Left ventricle myocardium inferior (tissue), 1 donor: Measurements from ENCODE around the gene SMYD1. TPM values are rescaled to one million over a fixed set of nuclear protein-coding genes. Genes with fewer than 3 reads are reported as not detected.

ENCODE experiments used
- DNase-seq: peaks from one replicate; pipeline ENCODE4 v3.0.0-alpha.2; 2020
- H3K27ac ChIP-seq: fragments of 200-600 bp; replicated peaks from 2 replicates; pipeline ENCODE4 v1.8.0; 2021
- H3K27me3 ChIP-seq: fragments of 200-600 bp; 2 replicates; pipeline ENCODE4 v1.8.0; 2021; ENCODE audit warnings: low read depth
- H3K36me3 ChIP-seq: fragments of 200-600 bp; 2 replicates; pipeline ENCODE4 v1.8.0; 2021
- H3K4me1 ChIP-seq: fragments of 200-600 bp; 2 replicates; pipeline ENCODE4 v1.8.0; 2021
- H3K4me3 ChIP-seq: fragments of 200-600 bp; 2 replicates; pipeline ENCODE4 v1.8.0; 2021; ENCODE audit warnings: mild to moderate bottlenecking, moderate library complexity
- H3K9me3 ChIP-seq: fragments of 200-600 bp; replicated peaks from 2 replicates; pipeline ENCODE4 v1.8.0; 2021
- intact Hi-C: fragments of 100-400 bp; cut with micrococcal nuclease; formaldehyde crosslinking; loops from one replicate; pipeline ENCODE4 v1.11.0; 2022
- total RNA-seq: library from RNA; stranded (reverse); fragmentation: NEBNext Ultra II Directional; extraction: Animal tissue kit (Norgen Biotek cat#: 25700); gene quantifications from one replicate; pipeline ENCODE4 v1.2.1, GENCODE V29; 2021
- TF ChIP-seq, protein P1 (sequence below): fragments of 200-600 bp; IDR thresholded peaks from 2 replicates; pipeline ENCODE4 v1.8.0; 2021; ENCODE audit warnings: antibody characterized with exemption, mild to moderate bottlenecking, borderline replicate concordance
- donor health status: DM: no; HTN: yes; CAD: no; lungs with severe emphysema.

The SMYD1 gene
- total RNA-seq, 1 donor from 2014 or later: 389 TPM

DNA sequence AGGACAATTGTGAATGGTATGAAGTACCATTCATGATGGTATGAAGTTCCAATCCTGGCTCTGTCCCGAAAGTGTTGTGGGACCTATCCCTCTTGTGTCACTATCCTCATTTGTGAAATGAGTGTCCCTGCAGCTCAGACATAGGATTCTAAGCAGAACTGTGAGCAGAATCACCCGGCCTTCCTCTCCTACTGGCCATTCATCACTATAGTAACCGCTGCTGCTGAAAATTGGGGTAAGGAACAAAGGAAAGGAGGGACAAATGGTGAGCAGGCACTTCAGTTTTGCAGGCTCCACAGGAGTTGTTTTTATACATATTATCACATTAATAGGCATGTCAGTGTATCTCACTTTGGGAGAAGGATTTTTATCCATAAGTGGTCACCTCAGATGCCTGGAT is 27.4 kb downstream of the SMYD1 start:
- H3K27me3 ChIP-seq: no peaks in the 10 kb centered on the region
- peaks cover 66% of the 10 kb centered on the region for H3K4me1 ChIP-seq
- no peak overlapping the region for H3K27ac ChIP-seq
- TF ChIP-seq, protein P1, sequence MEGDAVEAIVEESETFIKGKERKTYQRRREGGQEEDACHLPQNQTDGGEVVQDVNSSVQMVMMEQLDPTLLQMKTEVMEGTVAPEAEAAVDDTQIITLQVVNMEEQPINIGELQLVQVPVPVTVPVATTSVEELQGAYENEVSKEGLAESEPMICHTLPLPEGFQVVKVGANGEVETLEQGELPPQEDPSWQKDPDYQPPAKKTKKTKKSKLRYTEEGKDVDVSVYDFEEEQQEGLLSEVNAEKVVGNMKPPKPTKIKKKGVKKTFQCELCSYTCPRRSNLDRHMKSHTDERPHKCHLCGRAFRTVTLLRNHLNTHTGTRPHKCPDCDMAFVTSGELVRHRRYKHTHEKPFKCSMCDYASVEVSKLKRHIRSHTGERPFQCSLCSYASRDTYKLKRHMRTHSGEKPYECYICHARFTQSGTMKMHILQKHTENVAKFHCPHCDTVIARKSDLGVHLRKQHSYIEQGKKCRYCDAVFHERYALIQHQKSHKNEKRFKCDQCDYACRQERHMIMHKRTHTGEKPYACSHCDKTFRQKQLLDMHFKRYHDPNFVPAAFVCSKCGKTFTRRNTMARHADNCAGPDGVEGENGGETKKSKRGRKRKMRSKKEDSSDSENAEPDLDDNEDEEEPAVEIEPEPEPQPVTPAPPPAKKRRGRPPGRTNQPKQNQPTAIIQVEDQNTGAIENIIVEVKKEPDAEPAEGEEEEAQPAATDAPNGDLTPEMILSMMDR: no peak
- no peaks in the 10 kb centered on the region for H3K9me3 ChIP-seq
- intact Hi-C loops: no loop called here
- DNase-seq: no peak
- no peak overlapping the region for H3K4me3 ChIP-seq
- peaks cover 42% of the 10 kb centered on the region for H3K36me3 ChIP-seq

DNA sequence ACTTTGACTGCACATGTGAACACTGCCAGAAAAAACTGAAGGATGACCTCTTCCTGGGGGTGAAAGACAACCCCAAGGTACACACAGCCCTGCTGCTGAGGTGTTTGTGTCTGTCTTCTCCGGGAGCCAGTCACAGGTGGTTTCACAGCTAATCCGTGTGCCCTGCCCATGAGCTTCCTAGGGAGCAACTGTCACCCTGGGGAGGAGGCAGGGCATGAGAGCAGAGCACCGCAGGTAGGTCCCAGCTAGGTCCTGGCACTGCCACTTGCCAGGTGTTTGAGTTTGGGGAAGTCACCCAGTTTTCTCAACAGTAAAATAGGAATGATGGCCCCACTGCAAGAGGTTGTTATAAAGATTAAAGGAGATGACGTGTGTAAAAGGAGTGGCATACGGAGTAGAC is 29.1 kb downstream of the SMYD1 start:
- intact Hi-C loops: no loop called here
- TF ChIP-seq, protein P1: no peak
- no peak for DNase-seq
- Histone ChIP-seq H3K4me3 (no peak overlapping the region), H3K9me3 (no peaks in the 10 kb centered on the region), H3K27me3 (no peaks in the 10 kb centered on the region), H3K36me3 (peaks cover 31% of the 10 kb centered on the region), H3K4me1 (peaks cover 62% of the 10 kb centered on the region), H3K27ac (peak overlapping the region; percentile 51)

DNA sequence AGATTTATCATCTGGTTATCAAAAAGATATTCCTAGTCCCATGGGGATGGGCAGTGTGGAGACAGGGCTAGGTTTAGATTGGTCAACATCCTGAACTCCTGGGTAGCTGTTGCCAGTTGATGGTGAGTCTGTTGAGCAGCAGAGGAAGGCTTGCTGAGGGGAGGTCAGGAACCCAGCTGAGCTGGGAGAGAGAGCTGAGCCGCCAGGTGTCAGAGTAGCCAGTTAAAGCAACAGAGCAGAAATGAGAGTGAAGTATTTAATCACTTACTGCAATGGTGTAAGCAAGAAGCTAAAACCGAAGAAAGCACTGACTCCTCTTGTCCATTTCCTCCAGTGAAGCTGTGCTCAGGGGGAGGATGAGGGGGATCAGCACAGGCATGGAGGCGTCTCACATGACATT is 29.6 kb downstream of the SMYD1 start:
- H3K27ac ChIP-seq: peak overlapping the region; percentile 51
- no peaks in the 10 kb centered on the region for H3K9me3 ChIP-seq
- intact Hi-C loops: no loop called here
- H3K4me3 ChIP-seq: no peak overlapping the region
- H3K36me3 ChIP-seq: peaks cover 28% of the 10 kb centered on the region
- no peaks in the 10 kb centered on the region for H3K27me3 ChIP-seq
- H3K4me1 ChIP-seq: peaks cover 57% of the 10 kb centered on the region
- TF ChIP-seq, protein P1: no peak
- DNase-seq: no peak

DNA sequence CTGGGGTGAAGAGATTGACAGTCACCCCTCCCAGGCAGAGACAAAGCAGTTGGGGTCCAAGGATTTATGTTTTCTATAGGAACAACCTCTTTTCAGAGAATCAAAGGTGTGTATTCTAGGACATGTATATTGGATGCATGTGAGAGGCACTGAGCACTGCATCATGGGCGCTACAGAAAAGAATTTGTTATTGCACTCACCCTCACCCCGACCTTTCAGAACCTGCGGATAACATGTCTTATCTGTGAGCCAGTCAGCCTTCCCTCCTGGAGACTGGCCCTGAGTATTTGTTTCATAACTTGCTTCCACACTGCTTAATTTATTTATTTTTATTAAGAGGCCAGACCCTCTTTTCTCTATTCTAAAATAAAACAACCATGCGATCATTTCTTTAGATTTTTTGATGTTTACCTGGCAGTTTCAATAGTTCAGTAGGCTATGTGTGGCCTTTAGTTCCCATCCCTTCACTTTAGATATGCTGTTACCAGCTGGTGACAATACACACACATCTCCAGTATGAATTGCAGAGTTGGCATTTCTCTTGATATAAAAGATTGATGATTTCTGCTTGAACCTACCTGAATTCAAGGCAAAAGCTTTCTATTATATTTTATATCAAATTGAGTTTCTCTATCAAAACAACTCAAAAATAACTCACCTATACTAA is 30.4 kb downstream of the SMYD1 start:
- Histone ChIP-seq H3K27ac (peak overlapping the region; percentile 51), H3K27me3 (no peaks in the 10 kb centered on the region), H3K4me3 (no peak overlapping the region), H3K4me1 (peaks cover 55% of the 10 kb centered on the region), H3K36me3 (peaks cover 25% of the 10 kb centered on the region), H3K9me3 (no peaks in the 10 kb centered on the region)
- intact Hi-C loops: no loop called here
- TF ChIP-seq, protein P1: no peak
- DNase-seq: no peak

DNA sequence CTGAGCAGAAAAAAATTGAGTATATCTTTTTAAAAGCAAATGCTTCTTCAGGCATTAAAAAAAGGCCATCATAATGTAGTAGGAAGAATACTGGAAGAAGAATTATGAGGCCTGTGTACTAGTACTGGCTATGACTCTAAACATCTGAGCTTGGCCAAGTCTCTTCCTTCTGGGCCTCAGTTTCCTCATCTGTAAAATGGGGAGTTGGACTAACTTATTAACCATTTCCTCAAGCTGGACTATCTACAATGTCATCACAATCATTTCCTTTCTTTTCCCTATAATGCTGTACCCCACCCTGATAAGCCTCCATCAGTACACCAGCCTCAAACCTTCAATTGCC is 30.9 kb downstream of the SMYD1 start:
- Histone ChIP-seq H3K27ac (peak overlapping the region; percentile 51), H3K9me3 (no peaks in the 10 kb centered on the region), H3K27me3 (no peaks in the 10 kb centered on the region), H3K4me3 (no peak overlapping the region), H3K36me3 (peaks cover 27% of the 10 kb centered on the region), H3K4me1 (peaks cover 55% of the 10 kb centered on the region)
- no peak for DNase-seq
- TF ChIP-seq, protein P1: no peak
- intact Hi-C loops: no loop called here
